CD8-positive, alpha-beta memory T cell (primary cell): ENCODE measurements around the gene TREML1. TPM values are rescaled to one million over a fixed set of nuclear protein-coding genes. Genes with fewer than 3 reads are reported as not detected.

Experiments used
- CTCF ChIA-PET: fragments of 350-600 bp; sonication (Branson Sonifier 250); formaldehyde crosslinking; loops from one replicate; lab custom pipeline; 2021; ENCODE audit warnings: antibody characterized with exemption; lab: Charles Lee
- POLR2A ChIA-PET: fragments of 350-600 bp; sonication (Branson Sonifier 250); formaldehyde crosslinking; loops from one replicate; lab custom pipeline; 2021; ENCODE audit warnings: antibody characterized with exemption; lab: Charles Lee
- DNase-seq, 5 donors: peaks; one replicate each; pipeline versions ENCODE4 v3.0.0 to v3.0.0-alpha.2; 2020 to 2022; ENCODE audit warnings: mixed read lengths in 1 of 5
- H3K27ac ChIP-seq: one replicate; pipeline ENCODE4 v1.7.0; 2013; ENCODE audit warnings: low read depth, mild to moderate bottlenecking, low read length, moderate library complexity
- H3K27me3 ChIP-seq: 2 replicates; pipeline ENCODE4 v1.7.0; 2013; ENCODE audit warnings: low read length, mild to moderate bottlenecking; ENCODE audit not compliant: insufficient read depth, poor library complexity, severe bottlenecking
- H3K36me3 ChIP-seq: 2 replicates; pipeline ENCODE4 v1.7.0; 2013; ENCODE audit warnings: mild to moderate bottlenecking, low read length, moderate library complexity; ENCODE audit not compliant: insufficient read depth
- H3K4me1 ChIP-seq: 2 replicates; pipeline ENCODE4 v1.7.0; 2013; ENCODE audit warnings: mild to moderate bottlenecking, low read length, moderate library complexity; ENCODE audit not compliant: insufficient read depth
- H3K4me3 ChIP-seq: 2 replicates; pipeline ENCODE4 v1.7.0; 2013; ENCODE audit warnings: mild to moderate bottlenecking, low read length
- H3K9me3 ChIP-seq: 2 replicates; pipeline ENCODE4 v1.7.0; 2013; ENCODE audit warnings: mild to moderate bottlenecking, low read length
- H3K27ac Mint-ChIP-seq, 8 donors: one replicate each; pipeline ENCODE4 v1.8.0; 2020 to 2021; ENCODE audit warnings: mixed read lengths in 8 of 8, mild to moderate bottlenecking in 6 of 8, inconsistent platforms in 3 of 8, moderate library complexity in 3 of 8
- H3K27me3 Mint-ChIP-seq, 2 donors: one replicate each; pipeline ENCODE4 v1.8.0; 2020 to 2021; ENCODE audit warnings: mixed read lengths in 2 of 2, mild to moderate bottlenecking in 1 of 2, moderate library complexity in 1 of 2
- H3K36me3 Mint-ChIP-seq, 3 donors: one replicate each; pipeline ENCODE4 v1.8.0; 2020 to 2021; ENCODE audit warnings: mixed read lengths in 3 of 3, inconsistent platforms in 1 of 3, mild to moderate bottlenecking in 1 of 3
- H3K4me1 Mint-ChIP-seq, 3 donors: one replicate each; pipeline ENCODE4 v1.8.0; 2020 to 2021; ENCODE audit warnings: mixed read lengths in 3 of 3, inconsistent platforms in 1 of 3, mild to moderate bottlenecking in 1 of 3
- H3K4me3 Mint-ChIP-seq, 7 donors: one replicate each; pipeline ENCODE4 v1.8.0; 2020 to 2021; ENCODE audit warnings: mixed read lengths in 7 of 7, mild to moderate bottlenecking in 6 of 7, moderate library complexity in 4 of 7, inconsistent platforms in 2 of 7
- H3K9me3 Mint-ChIP-seq, 5 donors: one replicate each; pipeline ENCODE4 v1.8.0; 2020 to 2022; ENCODE audit warnings: mixed read lengths in 5 of 5, mild to moderate bottlenecking in 3 of 5, moderate library complexity in 2 of 5, inconsistent platforms in 1 of 5
- polyA plus RNA-seq: library from polyadenylated mRNA; unstranded; fragments of 300-500 nt; fragmentation: Illumina TruSeq; gene quantifications from one replicate; pipeline ENCODE4 v1.2.3, GENCODE V29; 2021
- total RNA-seq, 2 experiments: library from RNA; stranded (reverse); gene quantifications; one replicate each; pipeline ENCODE4 v1.2.3, GENCODE V29; 2021

TREML1 gene
- total and polyA plus RNA-seq, 3 experiments from 2014 or later, result not detected

- POLR2A ChIA-PET, result no interaction called here
- CTCF ChIA-PET, result no interaction called here
- H3K36me3 Mint-ChIP-seq, result peaks cover 0 to 2% (median 0%) of the 10 kb centered on the region in 3 donors
Observed at GRCh38 chr6:41162687-41163418, 8.7 kb upstream of the TREML1 start, which contains the start of gene TREM2. Gene TREM2 (minus strand): TSS chr6:41163116. CDS start chr6:41163082, 34 bp downstream.

GRCh38 chr6:41161851-41162552 lies 7.9 kb upstream of the TREML1 start:
- Mint-ChIP-seq H3K4me3 (no peak overlapping the region), H3K27me3 (peaks cover 12 to 22% of the 10 kb centered on the region in 2 donors), H3K4me1 (no peaks in the 10 kb centered on the region), H3K27ac (no peak overlapping the region), H3K9me3 (no peaks in the 10 kb centered on the region), H3K36me3 (peaks cover 0 to 2% (median 0%) of the 10 kb centered on the region in 3 donors)
- CTCF ChIA-PET, result no interaction called here
- no peak overlapping the region for H3K27ac ChIP-seq
- no peaks in the 10 kb centered on the region for H3K27me3 ChIP-seq
- H3K4me1 ChIP-seq, result no peaks in the 10 kb centered on the region
- no peak overlapping the region for H3K4me3 ChIP-seq
- H3K9me3 ChIP-seq, result no peaks in the 10 kb centered on the region
- POLR2A ChIA-PET, result no interaction called here
- no peaks in the 10 kb centered on the region for H3K36me3 ChIP-seq
- no peak for DNase-seq

More at GRCh38 chr6:41162687-41163418, 8.7 kb upstream of the TREML1 start, which contains the start of gene TREM2:
- no peak for DNase-seq
- H3K4me1 ChIP-seq, result no peaks in the 10 kb centered on the region
- Mint-ChIP-seq H3K27me3 (peaks cover 13 to 23% of the 10 kb centered on the region in 2 donors), H3K9me3 (no peaks in the 10 kb centered on the region), H3K27ac (no peak within 1 kb of the TSS), H3K4me1 (no peaks in the 10 kb centered on the region), H3K4me3 (peak within 1 kb of the TSS in 1 of 7 donors; percentile 4)
- no peaks in the 10 kb centered on the region for H3K9me3 ChIP-seq
- H3K4me3 ChIP-seq, result no peak within 1 kb of the TSS
- no peaks in the 10 kb centered on the region for H3K27me3 ChIP-seq
- H3K27ac ChIP-seq, result no peak within 1 kb of the TSS
- no peaks in the 10 kb centered on the region for H3K36me3 ChIP-seq

DNA sequence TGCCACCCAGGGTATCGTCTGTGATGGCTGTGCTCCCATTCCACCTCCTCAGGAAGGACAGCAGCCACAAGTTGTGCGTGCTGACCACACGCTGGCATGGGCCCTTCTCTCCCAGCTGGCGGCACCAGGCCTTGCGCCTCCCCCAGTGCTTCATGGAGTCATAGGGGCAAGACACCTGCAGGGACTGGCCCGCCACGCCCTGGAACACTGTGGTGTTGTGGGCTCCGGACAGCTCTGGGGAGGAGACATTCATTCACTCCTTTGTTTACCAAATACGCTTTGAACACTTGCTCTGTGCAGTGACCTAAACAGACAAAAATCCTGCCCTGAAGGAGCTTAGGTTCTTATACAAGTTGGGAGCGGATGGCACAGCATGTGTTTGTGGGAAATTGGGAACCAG lies 7.2 kb upstream of the TREML1 start:
- no peak overlapping the region for H3K27ac Mint-ChIP-seq
- H3K36me3 ChIP-seq, result no peaks in the 10 kb centered on the region
- no peaks in the 10 kb centered on the region for H3K4me1 ChIP-seq
- no peaks in the 10 kb centered on the region for H3K27me3 ChIP-seq
- no peak overlapping the region for H3K4me3 Mint-ChIP-seq
- ChIA-PET POLR2A (no interaction called here), CTCF (no interaction called here)
- no peaks in the 10 kb centered on the region for H3K9me3 ChIP-seq
- no peaks in the 10 kb centered on the region for H3K4me1 Mint-ChIP-seq
- peaks cover 0 to 2% (median 0%) of the 10 kb centered on the region in 3 donors for H3K36me3 Mint-ChIP-seq
- peaks cover 12 to 19% of the 10 kb centered on the region in 2 donors for H3K27me3 Mint-ChIP-seq
- H3K9me3 Mint-ChIP-seq, result no peaks in the 10 kb centered on the region
- no peak overlapping the region for H3K4me3 ChIP-seq
- no peak overlapping the region for H3K27ac ChIP-seq
- DNase-seq, result no peak

DNA sequence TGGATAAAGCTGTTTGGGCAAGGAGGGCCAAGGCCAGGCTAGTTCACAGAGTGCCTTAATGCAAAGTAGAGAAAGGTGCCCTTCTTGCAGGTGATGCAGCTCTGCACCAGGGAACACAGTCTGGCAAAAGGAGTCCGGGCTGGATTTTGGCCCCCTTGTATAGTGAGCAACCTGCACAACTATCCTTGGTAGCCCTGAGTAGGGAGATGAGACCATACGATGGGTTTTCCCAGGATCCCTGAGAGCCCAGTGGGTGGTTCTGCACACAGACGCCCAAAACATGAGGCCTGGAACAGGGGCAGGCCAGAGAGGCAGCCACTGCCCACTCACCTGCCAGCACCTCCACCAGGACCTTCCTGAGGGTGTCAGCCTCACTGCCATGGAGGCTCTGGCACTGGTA lies 6.8 kb upstream of the TREML1 start:
- H3K4me3 ChIP-seq, result no peak overlapping the region
- Mint-ChIP-seq H3K27ac (no peak overlapping the region), H3K9me3 (no peaks in the 10 kb centered on the region), H3K4me1 (no peaks in the 10 kb centered on the region), H3K36me3 (peaks cover 0 to 2% (median 0%) of the 10 kb centered on the region in 3 donors), H3K4me3 (no peak overlapping the region), H3K27me3 (peaks cover 12 to 19% of the 10 kb centered on the region in 2 donors)
- no peaks in the 10 kb centered on the region for H3K4me1 ChIP-seq
- no peak overlapping the region for H3K27ac ChIP-seq
- ChIA-PET POLR2A (no interaction called here), CTCF (no interaction called here)
- no peaks in the 10 kb centered on the region for H3K27me3 ChIP-seq
- DNase-seq, result no peak
- no peaks in the 10 kb centered on the region for H3K9me3 ChIP-seq
- no peaks in the 10 kb centered on the region for H3K36me3 ChIP-seq

DNA sequence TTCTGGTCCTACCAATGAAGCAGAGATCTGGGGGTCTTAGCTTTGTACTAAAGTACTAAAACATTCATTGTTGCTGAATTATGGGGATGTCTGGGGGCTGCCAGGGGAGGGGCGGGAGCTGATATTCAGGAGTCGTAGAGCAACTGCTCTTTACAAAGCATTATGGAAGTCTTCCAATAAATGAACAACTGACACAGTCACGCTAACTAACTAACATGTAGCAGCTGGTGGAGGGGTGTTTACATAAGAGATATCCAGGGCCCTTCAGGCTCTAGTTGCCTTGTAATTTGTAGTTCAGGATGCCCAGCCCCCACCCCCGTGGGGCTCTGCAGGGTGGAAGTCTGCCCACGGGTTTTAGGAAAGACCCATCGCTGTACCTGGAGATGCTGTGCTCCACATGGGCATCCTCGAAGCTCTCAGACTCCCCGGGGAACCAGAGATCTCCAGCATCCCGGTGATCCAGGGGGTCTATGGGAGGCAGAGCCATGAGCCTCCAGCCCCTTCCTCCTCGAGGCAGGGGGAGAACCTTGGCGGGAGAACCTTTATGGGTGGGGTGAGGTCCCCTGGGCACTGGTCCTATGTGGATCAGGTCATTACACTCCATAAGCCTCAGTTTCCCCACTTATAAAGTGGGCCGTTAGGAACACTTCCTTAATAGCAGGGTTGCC lies 5.4 kb upstream of the TREML1 start:
- ChIA-PET POLR2A (no interaction called here), CTCF (no interaction called here)
- Histone ChIP-seq H3K36me3 (no peaks in the 10 kb centered on the region), H3K9me3 (no peaks in the 10 kb centered on the region), H3K4me3 (no peak overlapping the region), H3K27me3 (no peaks in the 10 kb centered on the region), H3K27ac (no peak overlapping the region), H3K4me1 (no peaks in the 10 kb centered on the region)
- no peak for DNase-seq
- no peaks in the 10 kb centered on the region for H3K4me1 Mint-ChIP-seq
- peaks cover 12 to 19% of the 10 kb centered on the region in 2 donors for H3K27me3 Mint-ChIP-seq
- peaks cover 0 to 2% (median 0%) of the 10 kb centered on the region in 3 donors for H3K36me3 Mint-ChIP-seq
- H3K27ac Mint-ChIP-seq, result peak overlapping the region in 2 of 8 donors; percentile 41 to 68
- no peak overlapping the region for H3K4me3 Mint-ChIP-seq
- H3K9me3 Mint-ChIP-seq, result no peaks in the 10 kb centered on the region

GRCh38 chr6:41157323-41157722 lies 3.2 kb upstream of the TREML1 start:
- Histone ChIP-seq H3K36me3 (no peaks in the 10 kb centered on the region), H3K9me3 (no peaks in the 10 kb centered on the region), H3K4me1 (no peaks in the 10 kb centered on the region), H3K27ac (no peak overlapping the region), H3K27me3 (no peaks in the 10 kb centered on the region), H3K4me3 (no peak overlapping the region)
- no peak overlapping the region for H3K27ac Mint-ChIP-seq
- ChIA-PET CTCF (no interaction called here), POLR2A (no interaction called here)
- no peaks in the 10 kb centered on the region for H3K4me1 Mint-ChIP-seq
- peaks cover 0 to 2% (median 0%) of the 10 kb centered on the region in 3 donors for H3K36me3 Mint-ChIP-seq
- no peaks in the 10 kb centered on the region for H3K9me3 Mint-ChIP-seq
- DNase-seq, result no peak
- no peak overlapping the region for H3K4me3 Mint-ChIP-seq
- H3K27me3 Mint-ChIP-seq, result peaks cover 12 to 13% of the 10 kb centered on the region in 2 donors

GRCh38 chr6:41156771-41157170 lies 2.6 kb upstream of the TREML1 start:
- no peaks in the 10 kb centered on the region for H3K9me3 ChIP-seq
- H3K27me3 ChIP-seq, result no peaks in the 10 kb centered on the region
- Mint-ChIP-seq H3K36me3 (peaks cover 0 to 2% (median 0%) of the 10 kb centered on the region in 3 donors), H3K9me3 (no peaks in the 10 kb centered on the region), H3K4me1 (no peaks in the 10 kb centered on the region), H3K4me3 (no peak overlapping the region), H3K27me3 (peaks cover 8 to 12% of the 10 kb centered on the region in 2 donors), H3K27ac (peak overlapping the region in 1 of 8 donors; percentile 2)
- no peak overlapping the region for H3K4me3 ChIP-seq
- H3K27ac ChIP-seq, result no peak overlapping the region
- CTCF ChIA-PET, result no interaction called here
- no peaks in the 10 kb centered on the region for H3K36me3 ChIP-seq
- no peaks in the 10 kb centered on the region for H3K4me1 ChIP-seq
- no peak for DNase-seq
- POLR2A ChIA-PET, result no interaction called here

- H3K27ac Mint-ChIP-seq, result peak overlapping the region in 1 of 8 donors; percentile 48
Observed at GRCh38 chr6:41156001-41156400, 1.9 kb upstream of the TREML1 start.

More at GRCh38 chr6:41156001-41156400, 1.9 kb upstream of the TREML1 start:
- Mint-ChIP-seq H3K4me3 (no peak overlapping the region), H3K36me3 (peaks cover 0 to 2% (median 0%) of the 10 kb centered on the region in 3 donors), H3K4me1 (no peaks in the 10 kb centered on the region), H3K27me3 (peaks cover 8 to 12% of the 10 kb centered on the region in 2 donors), H3K9me3 (no peaks in the 10 kb centered on the region)
- DNase-seq, result no peak
- Histone ChIP-seq H3K36me3 (no peaks in the 10 kb centered on the region), H3K27me3 (no peaks in the 10 kb centered on the region), H3K27ac (no peak overlapping the region), H3K4me3 (no peak overlapping the region), H3K9me3 (no peaks in the 10 kb centered on the region), H3K4me1 (no peaks in the 10 kb centered on the region)
- POLR2A ChIA-PET, result no interaction called here
- CTCF ChIA-PET, result no interaction called here
